GOT3 (cell line): ENCODE data around the gene RMI2.

ENCODE experiments used
- DNase-seq: peaks from one replicate; lab custom pipeline; 2025; ENCODE audit warnings: mixed read lengths; lab: John Stamatoyannopoulos, UW

The RMI2 gene

GRCh38 chr16:11384184-11384955, 39.1 kb downstream of the RMI2 start:
- no peak for DNase-seq

DNA sequence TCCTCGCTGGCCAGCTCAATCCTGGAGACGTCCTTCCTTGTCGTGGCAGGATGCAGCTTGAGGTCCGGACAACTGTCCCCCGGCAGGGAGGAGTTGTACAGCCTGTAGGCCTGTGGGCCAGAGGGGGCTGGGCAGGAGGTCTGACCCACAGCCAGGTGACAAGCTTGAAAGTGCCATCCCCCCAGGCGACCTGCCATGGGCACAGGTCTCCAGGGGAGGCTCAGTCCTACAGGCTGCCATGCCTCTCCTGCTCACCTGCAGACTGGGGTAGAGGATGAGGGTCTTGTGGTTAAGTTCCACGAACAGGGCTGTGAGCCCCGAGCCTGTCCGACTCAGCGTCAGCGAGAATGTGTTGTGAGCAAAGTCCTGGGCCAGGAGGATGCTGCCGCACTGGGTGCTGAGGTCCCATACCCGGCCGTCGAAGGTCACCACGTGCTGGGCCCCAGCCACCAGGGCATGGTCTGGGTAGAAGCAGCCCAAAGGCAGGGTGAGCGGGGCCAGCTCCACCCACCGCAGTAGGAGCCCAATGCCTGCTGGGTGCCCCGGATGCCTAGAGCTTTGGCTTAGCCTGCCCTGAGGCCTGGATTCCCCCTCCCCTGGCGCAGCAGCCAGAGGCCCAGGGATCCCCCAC, 39.8 kb downstream of the RMI2 start:
- no peak for DNase-seq

GRCh38 chr16:11386054-11386680, 40.9 kb downstream of the RMI2 start:
- DNase-seq: no peak

- DNase-seq: no peak
Measured at GRCh38 chr16:11386791-11387546, 41.7 kb downstream of the RMI2 start.

DNA sequence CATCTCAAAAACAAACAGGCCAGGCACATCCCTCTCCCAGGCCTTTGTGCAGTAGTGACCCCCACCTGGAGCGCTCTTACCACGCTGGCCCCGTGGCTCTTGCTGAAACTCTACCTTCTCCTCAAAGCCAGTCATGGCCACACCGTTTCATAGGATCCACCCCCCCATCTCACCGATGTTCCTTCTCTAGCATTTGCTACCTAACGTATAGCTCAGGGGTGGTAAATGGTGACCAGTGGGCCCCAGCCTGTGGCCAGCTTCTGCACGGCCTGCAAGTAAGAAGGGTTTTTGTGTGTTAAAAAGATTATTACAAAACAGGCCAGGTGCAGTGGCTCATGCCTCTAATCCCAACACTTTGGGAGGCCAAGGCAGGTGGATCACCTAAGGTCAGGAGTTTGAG, 43.8 kb downstream of the RMI2 start:
- DNase-seq: no peak

DNA sequence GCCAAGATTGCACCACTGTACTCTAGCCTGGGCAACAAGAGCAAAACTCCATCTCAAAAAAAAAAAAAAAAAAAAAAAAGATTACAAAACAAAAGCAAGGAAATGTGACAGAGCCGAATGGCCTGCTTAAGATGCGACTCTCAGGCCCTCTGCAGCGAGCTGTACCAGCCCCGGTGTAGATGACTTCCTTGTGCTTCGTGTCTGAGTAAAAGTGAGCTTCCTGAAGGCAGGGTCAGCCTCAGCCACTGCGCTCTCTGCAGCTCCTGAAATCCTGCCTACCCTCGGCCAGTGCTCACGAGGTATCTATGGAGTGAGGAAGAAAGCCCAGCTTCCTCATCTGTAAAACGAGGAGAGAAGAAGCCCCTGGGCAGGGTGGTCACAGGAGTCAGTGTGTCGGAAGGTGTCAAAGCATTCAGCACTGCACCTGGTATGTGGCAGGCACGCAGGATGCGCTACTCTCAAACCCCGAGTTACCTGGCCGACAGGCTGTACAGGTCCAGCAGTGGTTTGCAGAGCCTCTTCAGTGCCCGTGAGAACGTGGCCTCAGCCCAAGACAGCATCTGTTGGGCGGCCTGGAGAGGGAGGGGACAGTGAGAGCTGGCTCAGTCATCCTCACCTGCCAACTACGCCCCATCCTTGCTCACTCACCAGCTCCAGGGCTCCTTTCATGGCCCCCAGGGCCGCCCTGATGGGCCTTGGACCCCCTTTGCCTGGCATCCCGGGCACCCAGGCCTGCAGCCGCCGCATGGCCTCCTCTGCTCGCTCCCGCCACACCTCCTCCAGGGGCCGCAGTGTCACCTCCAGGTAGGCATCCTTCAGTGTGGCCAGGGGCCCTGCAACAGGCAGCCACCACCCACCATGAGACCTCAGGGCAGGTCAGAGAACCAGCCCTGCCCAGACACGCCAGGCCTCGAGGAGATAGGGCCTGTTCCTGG, 44.6 kb downstream of the RMI2 start:
- no peak for DNase-seq

DNA sequence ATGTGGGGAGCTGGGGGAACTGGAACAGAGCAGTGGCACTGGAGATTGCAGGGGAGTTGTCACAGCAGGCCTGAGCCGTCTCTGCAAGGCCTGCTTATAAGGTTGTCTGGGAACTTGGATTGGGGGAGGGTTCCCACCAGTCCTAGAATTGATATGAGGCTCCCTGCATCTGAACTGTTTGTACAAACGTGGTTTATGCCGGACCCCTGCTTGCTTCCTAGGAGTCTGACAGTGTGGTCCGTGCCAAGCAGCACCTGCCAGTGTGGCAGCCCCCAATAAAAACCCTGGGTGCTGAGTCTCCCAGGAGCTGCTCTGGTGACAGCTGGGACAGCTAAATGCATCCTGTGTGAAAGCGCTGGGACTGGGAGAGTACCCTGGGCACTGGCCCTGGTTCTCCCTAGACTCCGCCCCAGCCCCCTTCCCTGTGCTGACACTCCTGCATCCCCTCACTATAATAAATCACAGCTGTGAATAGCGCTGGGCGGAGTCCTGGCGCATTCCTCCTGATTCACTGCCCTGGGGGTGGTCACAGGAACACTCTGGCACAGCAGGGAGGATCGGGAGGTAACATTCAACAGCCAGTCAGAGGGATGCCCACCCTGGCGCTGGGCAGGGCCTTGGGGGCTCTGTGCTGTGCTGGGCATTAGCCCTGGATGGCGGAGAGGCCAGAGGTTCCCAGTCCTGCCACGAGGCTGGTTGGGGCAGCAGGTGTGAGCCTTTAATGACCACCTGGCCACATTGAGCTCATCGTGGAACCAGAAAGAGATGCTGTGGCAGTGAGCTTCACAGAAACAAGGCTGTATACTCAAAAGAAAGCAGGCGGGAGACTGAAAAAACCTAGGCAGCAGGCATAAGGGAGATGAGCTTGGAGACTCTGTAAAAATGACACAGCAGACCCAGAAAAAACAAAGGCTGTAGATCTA, 45.6 kb downstream of the RMI2 start:
- DNase-seq: no peak

- no peak for DNase-seq
Measured at GRCh38 chr16:11391576-11391975, 46.3 kb downstream of the RMI2 start.

DNA sequence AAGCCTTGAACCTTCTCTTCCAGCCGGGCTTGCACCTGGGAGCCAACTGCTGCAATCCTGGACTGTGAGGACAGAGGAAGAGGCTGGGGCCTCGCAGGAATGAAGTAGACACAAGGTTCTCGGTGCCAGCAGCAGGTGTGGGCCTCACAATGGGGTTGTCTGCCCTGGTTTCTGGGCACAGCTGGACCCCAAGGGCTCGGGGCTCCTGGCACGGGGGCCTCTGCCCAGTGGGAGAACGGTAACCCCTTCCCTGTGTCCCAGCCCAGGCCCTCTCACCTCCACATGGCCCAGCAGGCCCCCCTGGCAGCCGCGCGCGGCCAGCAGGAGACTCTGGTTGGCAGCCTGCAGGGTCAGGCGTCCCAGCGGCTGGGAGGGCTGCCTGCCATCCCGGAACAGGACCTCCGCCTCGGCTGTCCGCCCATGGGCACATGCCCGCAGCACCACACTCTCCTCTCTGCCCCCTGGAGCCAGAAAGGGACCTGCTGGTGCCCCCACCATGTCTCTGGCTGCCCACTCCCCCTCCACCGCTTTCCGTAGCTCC, 46.9 kb downstream of the RMI2 start:
- no peak for DNase-seq

DNA sequence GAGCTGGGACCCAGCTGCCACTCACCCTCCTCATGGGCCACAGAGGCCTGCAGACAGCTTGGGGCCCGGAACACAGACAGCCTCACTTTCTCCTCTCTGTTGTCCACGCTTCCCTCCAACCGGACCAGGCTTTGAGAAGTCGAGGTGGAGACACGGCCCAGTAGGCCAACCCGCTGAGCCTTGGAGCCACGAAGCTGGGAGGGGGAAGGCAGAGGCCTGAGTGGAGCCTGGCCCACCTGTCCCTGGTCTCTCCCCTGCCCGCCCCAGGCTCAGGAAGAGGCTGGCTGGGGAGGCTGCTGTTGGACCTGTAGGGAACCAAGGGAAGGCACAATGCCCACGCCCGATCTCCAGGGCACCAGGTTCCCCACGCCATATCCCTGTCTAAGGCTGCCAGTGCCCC, 48.1 kb downstream of the RMI2 start:
- no peak for DNase-seq

GRCh38 chr16:11393861-11394592, 48.8 kb downstream of the RMI2 start:
- no peak for DNase-seq

DNA sequence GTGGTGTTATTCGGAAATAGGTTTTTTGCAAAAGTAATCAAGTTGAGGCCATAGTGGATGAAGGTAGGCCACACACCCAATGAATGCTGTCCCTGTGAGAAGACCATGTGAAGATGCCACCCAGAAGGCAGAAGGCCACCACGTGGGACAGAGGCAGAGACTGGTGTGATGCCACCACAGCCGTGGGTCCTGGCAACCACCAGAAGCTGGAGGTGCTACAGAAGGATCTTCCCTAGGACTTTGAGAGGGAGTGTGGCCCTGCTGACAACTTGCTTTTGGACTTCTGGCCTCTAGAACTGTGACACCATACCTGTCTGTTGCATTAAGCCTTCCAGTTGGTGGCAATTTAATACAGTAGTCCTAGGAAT, 49.3 kb downstream of the RMI2 start:
- DNase-seq: no peak

GRCh38 chr16:11395008-11395948, 50.0 kb downstream of the RMI2 start:
- DNase-seq: no peak

- no peak for DNase-seq
Measured at GRCh38 chr16:11395949-11396240, 50.6 kb downstream of the RMI2 start.

DNA sequence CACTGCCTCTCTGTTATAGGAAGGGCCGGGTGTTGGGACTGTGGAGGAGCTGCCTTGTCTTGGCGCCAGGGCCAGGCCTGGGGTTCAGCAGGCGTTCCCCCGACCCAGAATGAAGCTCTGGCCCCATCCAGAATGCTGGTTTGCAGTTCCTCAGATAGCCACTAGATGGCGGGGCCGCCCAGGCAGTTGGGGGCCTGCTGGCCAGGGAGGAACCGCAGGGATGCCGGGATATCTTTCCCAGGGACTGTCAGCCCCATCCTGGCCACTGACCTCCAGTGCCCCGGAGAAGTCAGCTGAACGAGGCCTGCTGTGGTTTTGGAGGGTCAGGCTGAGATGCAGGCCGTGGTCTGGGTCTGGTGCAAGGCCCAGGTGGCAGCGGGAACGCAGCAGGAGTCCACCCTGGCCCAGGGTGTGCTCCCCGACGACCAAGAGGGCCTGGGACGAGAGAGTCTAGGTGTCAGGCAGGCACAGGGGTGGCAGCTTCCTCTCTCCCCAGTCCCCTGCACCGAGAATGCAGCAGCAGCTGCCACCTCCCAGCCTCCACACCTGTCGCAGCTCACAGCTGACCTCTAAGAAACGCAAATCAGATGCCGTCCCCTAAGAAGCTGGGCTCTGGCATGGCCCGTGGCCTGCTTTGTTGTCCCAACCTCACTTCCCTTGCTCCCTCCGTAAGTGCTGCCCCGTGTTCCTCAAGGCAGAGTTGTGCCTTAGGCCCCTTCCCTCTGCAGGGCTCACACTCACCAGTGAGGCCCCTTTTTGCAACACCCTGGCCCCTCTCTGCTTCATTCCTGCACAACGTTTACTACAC, 51.2 kb downstream of the RMI2 start:
- DNase-seq: peak; percentile 53

DNA sequence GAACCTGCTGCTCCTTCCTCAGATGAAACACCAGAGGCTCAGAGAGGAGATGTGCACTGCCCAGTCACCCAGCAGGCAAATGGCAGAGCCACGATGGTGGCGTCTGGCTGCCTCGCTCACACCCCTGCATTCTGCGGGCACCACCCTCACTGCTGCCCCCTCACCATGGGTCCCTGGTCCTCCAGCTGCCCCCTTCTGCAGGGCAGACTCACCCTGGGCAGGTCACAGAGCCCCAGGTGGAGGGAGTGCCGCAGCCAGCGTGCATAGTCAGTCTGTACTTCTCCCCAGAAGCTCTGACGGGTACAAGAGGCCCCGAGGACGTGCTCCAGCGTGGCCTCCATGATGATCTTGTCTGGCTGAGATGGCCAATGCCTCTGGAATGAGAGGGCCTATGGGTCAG, 52.9 kb downstream of the RMI2 start:
- no peak for DNase-seq

DNA sequence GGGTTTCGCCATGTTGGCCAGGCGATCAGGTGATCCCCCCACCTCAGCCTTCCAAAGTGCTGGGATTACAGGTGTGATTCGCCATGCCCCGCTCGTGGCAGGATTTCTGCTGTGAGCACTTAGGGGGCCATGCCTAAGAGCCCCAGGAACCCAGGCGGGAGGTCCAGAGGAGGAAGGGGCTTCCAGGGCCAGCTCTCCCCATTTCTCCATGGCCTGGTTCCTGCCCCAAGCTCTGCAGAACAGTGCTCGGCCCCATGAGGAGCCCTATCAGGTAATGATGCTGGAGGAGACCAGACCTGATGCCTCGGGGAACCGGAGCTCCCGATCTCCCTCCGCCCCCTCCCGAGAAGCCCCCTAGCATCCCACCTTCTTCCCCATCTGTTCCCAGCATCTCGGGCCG, 53.6 kb downstream of the RMI2 start:
- no peak for DNase-seq
